ENCODE measurements around the gene SKIC8.

Gene SKIC8

DNA sequence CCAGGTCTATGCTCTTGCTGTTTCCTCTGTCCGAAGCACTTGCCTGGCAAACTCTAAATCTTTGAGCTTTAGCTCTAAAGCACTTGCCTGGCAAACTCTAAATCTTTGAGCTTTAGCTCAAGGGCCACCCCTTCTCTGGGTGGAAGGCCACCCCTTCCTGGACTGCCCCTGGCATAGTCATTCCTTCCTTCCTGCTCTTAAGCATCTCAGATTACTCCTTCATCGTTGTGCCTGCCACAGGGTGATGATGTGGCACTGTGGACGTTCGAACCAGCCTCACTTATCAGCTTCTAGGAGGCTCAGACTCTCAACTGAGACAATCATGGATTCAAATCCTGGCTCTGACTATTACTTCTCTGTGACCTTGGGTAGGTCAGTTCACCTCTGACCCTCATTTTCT lies 30.2 kb upstream of the SKIC8 start:
- no peak for TF ChIP-seq ZNF274 (IDR thresholded peaks at IDR 0.05; ENCODE audit: low read depth, low read length)
- no peak overlapping the region for H3K4me3 ChIP-seq (ENCODE audit: low read length)

GRCh38 chr15:78327466-78327865 lies 28.1 kb upstream of the SKIC8 start:
- no peak for TF ChIP-seq ZNF274 (IDR thresholded peaks at IDR 0.05; ENCODE audit: low read depth, low read length)
- no peak overlapping the region for H3K4me3 ChIP-seq (ENCODE audit: low read length)

- no peak overlapping the region for H3K4me3 ChIP-seq (ENCODE audit: low read length)
- no peak for TF ChIP-seq ZNF274 (IDR thresholded peaks at IDR 0.05; ENCODE audit: low read depth, low read length)
These were observed 25.9 kb upstream of the SKIC8 start for GRCh38 chr15:78325092-78325843.

DNA sequence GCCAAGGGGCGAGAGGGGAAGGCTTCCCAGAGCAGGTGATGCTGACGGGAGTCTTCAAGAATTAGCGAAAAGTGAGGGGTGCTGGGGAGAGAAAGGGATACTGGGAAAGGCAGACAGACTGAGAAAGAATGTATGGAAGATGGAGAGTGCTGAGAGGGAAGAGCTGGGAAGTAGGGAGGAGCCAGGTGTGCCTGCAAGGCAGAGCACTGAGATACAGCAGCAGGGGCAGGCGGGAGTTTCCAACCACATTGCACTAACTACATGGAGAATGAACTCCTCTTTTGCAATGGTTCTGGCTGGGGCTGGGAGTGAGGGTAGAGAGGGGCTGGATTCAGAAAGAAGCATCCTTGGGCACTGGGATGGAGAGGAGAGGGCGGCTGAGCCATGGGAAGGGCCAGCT lies 24.7 kb upstream of the SKIC8 start:
- TF ChIP-seq ZNF274 (IDR thresholded peaks at IDR 0.05; ENCODE audit: low read depth, low read length): no peak
- no peak overlapping the region for H3K4me3 ChIP-seq (ENCODE audit: low read length)

GRCh38 chr15:78323693-78324092 lies 24.3 kb upstream of the SKIC8 start:
- H3K4me3 ChIP-seq (ENCODE audit: low read length): no peak overlapping the region
- no peak for TF ChIP-seq ZNF274 (IDR thresholded peaks at IDR 0.05; ENCODE audit: low read depth, low read length)

DNA sequence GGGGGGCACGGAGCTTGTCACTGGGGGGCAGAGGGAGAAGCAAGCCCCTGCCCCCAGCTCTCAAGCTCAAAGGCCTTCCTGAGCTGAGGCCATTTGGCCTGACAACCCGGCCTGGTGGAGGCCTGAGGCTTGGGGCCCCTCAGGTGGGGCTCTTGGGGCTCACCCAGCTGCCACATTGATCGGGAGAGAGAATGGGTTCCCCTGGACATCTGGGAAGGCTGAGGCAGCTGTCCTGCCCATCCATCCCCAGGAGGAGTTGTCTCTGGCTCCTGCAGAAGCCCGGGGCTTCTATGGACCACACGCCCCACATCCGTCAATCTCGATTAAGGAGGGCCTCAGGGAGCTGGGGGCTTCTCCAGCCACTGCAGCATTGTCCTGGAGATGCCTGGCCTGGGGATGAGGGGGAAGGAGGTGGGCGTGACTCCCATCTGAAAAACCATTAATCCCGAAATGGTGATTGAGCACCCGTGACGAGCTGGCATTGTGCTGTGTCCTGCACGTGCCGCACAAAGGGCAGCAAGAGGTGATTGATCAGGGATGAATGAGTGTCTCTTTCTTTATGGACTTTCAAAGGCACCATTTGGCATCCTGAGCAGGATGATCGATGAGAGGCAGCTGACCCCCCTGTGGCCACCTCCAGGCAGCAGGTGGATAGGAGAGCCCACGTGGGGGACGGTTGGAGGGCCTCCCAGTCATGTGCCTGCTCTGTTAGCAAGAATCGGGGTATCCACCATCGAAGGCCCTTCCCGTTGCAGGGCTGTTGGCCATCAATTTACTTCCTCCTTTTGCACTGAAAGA lies 23.5 kb upstream of the SKIC8 start:
- no peak for TF ChIP-seq ZNF274 (IDR thresholded peaks at IDR 0.05; ENCODE audit: low read depth, low read length)
- H3K4me3 ChIP-seq (ENCODE audit: low read length): no peak overlapping the region

GRCh38 chr15:78322243-78322642 lies 22.8 kb upstream of the SKIC8 start:
- TF ChIP-seq ZNF274 (IDR thresholded peaks at IDR 0.05; ENCODE audit: low read depth, low read length): no peak
- H3K4me3 ChIP-seq (ENCODE audit: low read length): no peak overlapping the region

DNA sequence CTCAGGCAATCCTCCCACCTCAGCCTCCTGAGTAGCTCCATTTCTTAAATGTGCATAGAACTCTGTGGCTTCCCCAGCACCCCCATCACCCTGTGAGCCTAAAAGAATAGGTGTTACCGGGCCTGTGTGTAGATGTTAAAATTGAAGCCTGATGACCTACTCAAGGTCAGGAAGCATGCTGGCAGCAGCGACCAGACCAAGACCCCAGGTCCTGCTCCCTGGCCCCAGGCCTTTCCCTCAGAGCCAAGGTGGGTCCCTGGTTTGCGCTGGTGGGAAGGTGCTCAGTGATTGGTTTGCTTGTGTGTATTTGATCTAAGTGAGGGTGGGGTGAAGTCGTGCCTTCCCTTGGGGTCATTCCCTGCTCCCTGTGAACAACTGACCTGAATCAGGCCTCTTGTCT lies 22.4 kb upstream of the SKIC8 start:
- H3K4me3 ChIP-seq (ENCODE audit: low read length): no peak overlapping the region

GRCh38 chr15:78321041-78321570 lies 21.7 kb upstream of the SKIC8 start:
- H3K4me3 ChIP-seq (ENCODE audit: low read length): no peak overlapping the region
- TF ChIP-seq ZNF274 (IDR thresholded peaks at IDR 0.05; ENCODE audit: low read depth, low read length): no peak

More for the DNA sequence above, 22.4 kb upstream of the SKIC8 start:
- no peak for TF ChIP-seq ZNF274 (IDR thresholded peaks at IDR 0.05; ENCODE audit: low read depth, low read length)

DNA sequence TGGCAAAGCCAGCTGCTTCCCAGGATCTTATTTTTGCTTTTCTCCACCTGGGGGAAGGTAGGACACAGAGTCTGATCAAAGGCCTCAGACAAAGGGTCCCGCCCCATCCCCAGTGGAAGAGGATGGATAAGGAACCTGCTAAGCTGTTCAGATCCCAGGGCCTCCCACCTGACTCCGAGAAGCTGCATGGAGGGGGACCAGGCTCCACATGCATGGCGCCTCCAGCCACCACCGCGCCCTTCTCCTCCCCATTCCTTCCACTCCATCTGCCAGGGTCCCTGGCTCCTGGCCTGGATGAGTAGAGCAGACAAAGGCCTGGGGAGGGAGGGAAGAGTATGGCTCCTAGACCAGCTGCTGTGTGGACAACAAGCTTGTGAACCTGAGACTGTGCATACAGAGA lies 20.8 kb upstream of the SKIC8 start:
- no peak overlapping the region for H3K4me3 ChIP-seq (ENCODE audit: low read length)
- TF ChIP-seq ZNF274 (IDR thresholded peaks at IDR 0.05; ENCODE audit: low read depth, low read length): no peak

- TF ChIP-seq ZNF274 (IDR thresholded peaks at IDR 0.05; ENCODE audit: low read depth, low read length): no peak
These were observed 20.2 kb upstream of the SKIC8 start for GRCh38 chr15:78319588-78319987.

DNA sequence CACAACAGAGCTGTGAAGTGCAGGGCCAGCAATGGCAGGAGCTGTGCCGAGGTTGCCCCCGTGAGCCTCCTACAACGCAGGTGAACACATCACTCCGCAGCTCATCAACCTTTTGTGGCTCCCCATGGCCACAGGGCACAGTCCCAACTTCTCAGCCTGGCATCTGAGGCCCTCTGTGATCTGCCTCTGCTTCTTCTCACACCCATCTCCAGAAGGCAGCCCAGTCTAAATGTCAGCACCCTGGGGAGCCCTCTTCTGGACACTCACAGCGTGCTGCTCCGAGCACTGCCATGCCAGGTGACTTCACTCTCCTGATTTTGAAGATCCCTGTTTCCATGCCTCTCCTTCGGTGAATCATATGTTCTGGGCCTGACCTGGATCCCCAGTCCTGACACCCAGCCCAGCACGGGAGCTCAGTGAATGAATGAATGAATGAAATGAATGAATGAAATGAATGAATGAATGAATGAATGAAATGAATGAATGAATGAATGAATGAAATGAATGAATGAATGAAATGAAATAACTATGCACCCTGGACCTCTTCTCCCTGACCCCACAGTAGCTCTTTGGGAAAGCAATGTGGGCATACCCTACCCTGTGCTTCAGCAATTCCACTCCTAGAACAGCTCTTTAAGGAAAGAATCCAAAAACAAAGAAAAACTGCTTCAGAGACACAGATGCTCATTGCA lies 17.9 kb upstream of the SKIC8 start:
- no peak for TF ChIP-seq ZNF274 (IDR thresholded peaks at IDR 0.05; ENCODE audit: low read depth, low read length)
- no peak overlapping the region for H3K4me3 ChIP-seq (ENCODE audit: low read length)

More at GRCh38 chr15:78319588-78319987, 20.2 kb upstream of the SKIC8 start:
- H3K4me3 ChIP-seq (ENCODE audit: low read length): no peak overlapping the region

DNA sequence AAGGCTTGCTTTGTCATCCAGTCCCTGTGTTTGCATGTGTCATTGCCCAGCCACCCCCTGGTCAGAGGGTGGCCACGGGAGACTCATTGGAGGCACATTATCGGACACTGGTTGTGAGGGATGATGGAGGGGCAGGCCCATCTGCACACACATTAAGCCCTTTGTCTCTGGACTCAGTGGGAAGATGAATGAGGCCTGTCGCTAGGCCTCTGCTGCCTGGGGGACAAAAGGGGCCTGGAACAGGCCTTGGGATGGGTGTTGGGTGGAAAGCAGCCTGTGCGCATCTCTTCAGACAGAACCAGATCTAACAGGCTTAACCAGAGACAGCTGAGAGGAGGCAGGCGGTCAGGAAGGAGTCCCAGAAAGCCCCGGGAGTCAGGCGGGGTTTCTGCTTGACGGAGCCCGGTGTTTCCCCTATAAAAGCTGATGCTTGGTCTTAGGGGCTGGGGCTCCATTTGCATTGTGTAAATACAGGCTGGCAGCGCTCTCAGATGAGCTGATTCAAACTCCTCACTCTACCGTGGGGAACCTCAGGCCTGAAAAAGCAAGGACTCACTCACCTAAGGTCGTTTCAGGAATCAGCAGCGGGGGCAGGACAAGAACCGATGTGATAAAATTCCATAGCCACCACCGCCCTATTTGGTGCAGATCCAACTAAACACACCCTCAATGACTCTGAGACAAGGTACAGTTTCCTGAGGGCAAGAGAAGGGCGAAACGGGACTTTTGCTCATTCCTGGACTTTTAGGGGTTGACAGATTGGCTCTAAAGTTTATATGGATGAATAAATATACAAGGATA lies 17.1 kb upstream of the SKIC8 start:
- no peak overlapping the region for H3K4me3 ChIP-seq (ENCODE audit: low read length)

More for the DNA sequence above, 17.1 kb upstream of the SKIC8 start:
- TF ChIP-seq ZNF274 (IDR thresholded peaks at IDR 0.05; ENCODE audit: low read depth, low read length): no peak
